ENCODE measurements around the gene ESRRG. TPM values are rescaled to one million over a fixed set of nuclear protein-coding genes. Genes with fewer than 3 reads are reported as not detected.

ESRRG gene
- total RNA-seq, 1 donor from 2014 or later = 1.5 TPM

DNA sequence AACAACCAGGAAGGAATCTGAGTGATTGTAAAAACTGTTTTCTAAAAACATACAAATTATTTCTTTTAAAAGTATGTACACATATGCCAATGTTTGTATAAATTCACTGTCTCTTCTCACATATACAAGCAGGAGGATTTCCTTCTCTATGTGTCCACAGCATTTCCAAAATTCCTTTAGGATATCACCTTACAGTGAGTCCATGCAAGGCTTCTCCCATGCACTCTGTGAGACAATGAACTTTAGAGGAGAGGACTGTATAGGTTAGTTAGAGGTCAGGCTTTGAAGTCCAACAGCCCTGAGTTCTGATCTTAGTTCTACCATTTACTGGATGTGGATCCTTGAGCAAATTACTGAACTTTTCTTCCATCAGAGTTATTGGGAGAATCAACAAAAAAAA lies 265.9 kb downstream of the ESRRG start:
- DNase-seq (ENCODE audit: low read depth, low spot score) = no peak
- no peak for TF ChIP-seq CTCF (conservative IDR thresholded peaks at IDR 0.05)
- Mint-ChIP-seq H3K36me3 (ENCODE audit: low read depth) (no peaks in the 10 kb centered on the region), H3K4me3 (no peak overlapping the region), H3K27ac (ENCODE audit: unreplicated experiment) (no peak overlapping the region), H3K9me3 (no peaks in the 10 kb centered on the region), H3K4me1 (no peaks in the 10 kb centered on the region), H3K27me3 (ENCODE audit: low read depth) (no peaks in the 10 kb centered on the region)

DNA sequence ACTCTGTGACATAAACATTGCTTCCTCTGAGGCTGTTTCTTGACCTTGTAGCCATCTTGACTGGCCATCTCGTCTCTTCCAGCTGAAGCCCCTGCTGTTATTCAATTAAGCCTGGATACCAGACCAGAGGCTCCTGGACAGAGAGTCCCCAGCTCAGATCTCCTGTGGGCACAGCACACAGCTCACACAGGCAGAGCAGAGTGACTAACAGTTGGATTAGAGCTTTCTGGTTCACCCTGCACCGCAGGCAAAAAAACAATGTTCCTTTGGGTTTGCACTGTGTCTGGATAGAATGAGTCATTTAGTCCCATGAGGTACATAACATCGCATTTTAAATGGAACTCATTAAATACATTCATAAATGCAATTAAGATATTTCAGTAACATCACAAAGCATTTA lies 266.5 kb downstream of the ESRRG start:
- H3K4me1 Mint-ChIP-seq = no peaks in the 10 kb centered on the region
- no peak for TF ChIP-seq CTCF (conservative IDR thresholded peaks at IDR 0.05)
- H3K27me3 Mint-ChIP-seq (ENCODE audit: low read depth) = no peaks in the 10 kb centered on the region
- no peak overlapping the region for H3K27ac Mint-ChIP-seq (ENCODE audit: unreplicated experiment)
- DNase-seq (ENCODE audit: low read depth, low spot score) = no peak
- H3K9me3 Mint-ChIP-seq = no peaks in the 10 kb centered on the region
- no peaks in the 10 kb centered on the region for H3K36me3 Mint-ChIP-seq (ENCODE audit: low read depth)
- H3K4me3 Mint-ChIP-seq = no peak overlapping the region

GRCh38 chr1:216453777-216454176 lies 269.5 kb downstream of the ESRRG start:
- Mint-ChIP-seq H3K27ac (ENCODE audit: unreplicated experiment) (no peak overlapping the region), H3K4me1 (no peaks in the 10 kb centered on the region), H3K36me3 (ENCODE audit: low read depth) (no peaks in the 10 kb centered on the region), H3K9me3 (no peaks in the 10 kb centered on the region), H3K27me3 (ENCODE audit: low read depth) (no peaks in the 10 kb centered on the region), H3K4me3 (no peak overlapping the region)
- DNase-seq (ENCODE audit: low read depth, low spot score) = no peak
- no peak for TF ChIP-seq CTCF (conservative IDR thresholded peaks at IDR 0.05)

Measured in neural crest cell (in vitro differentiated cells).